GM23338 (cell line): ENCODE data around the gene RYR3. TPM values are rescaled to one million over a fixed set of nuclear protein-coding genes. Genes with fewer than 3 reads are reported as not detected.

ENCODE experiments used
- ATAC-seq: fragments of 200-7000 bp; cut with Tn5 transposase; 3 replicates; pipeline ENCODE4 v1.9.1; 2020
- DNase-seq: peaks from one replicate; pipeline ENCODE4 v3.0.0-alpha.2; 2015; ENCODE audit warnings: low spot score
- H2AFZ ChIP-seq: fragments of 200-600 bp; sonication (generic); 2 replicates; pipeline ENCODE4 v1.8.0; 2016; ENCODE audit warnings: antibody characterized with exemption, mild to moderate bottlenecking, moderate library complexity
- H3F3A ChIP-seq: fragments of 200-600 bp; sonication (generic); replicated peaks from 2 replicates; pipeline ENCODE4 v1.8.0; 2017; ENCODE audit warnings: antibody characterized with exemption, mixed run types, low read depth
- H3K27ac ChIP-seq: fragments of 200-600 bp; sonication (generic); 2 replicates; pipeline ENCODE4 v1.6.1; 2016; ENCODE audit warnings: low read depth
- H3K27me3 ChIP-seq: fragments of 200-600 bp; sonication (generic); 2 replicates; pipeline ENCODE4 v1.8.0; 2016; ENCODE audit warnings: mild to moderate bottlenecking, mixed run types, moderate library complexity; ENCODE audit not compliant: insufficient read depth
- H3K36me3 ChIP-seq: fragments of 200-600 bp; sonication (generic); 2 replicates; pipeline ENCODE4 v1.8.0; 2016; ENCODE audit warnings: mild to moderate bottlenecking; ENCODE audit not compliant: insufficient read depth
- H3K4me1 ChIP-seq: fragments of 200-600 bp; sonication (generic); 2 replicates; pipeline ENCODE4 v1.8.0; 2016; ENCODE audit warnings: mild to moderate bottlenecking, moderate library complexity; ENCODE audit not compliant: insufficient read depth
- H3K4me2 ChIP-seq: fragments of 200-600 bp; sonication (generic); 2 replicates; pipeline ENCODE4 v1.7.1; 2017; ENCODE audit warnings: mixed run types
- H3K4me3 ChIP-seq: fragments of 200-600 bp; sonication (generic); 2 replicates; pipeline ENCODE4 v1.6.1; 2016; ENCODE audit warnings: mixed run types
- H3K79me2 ChIP-seq: fragments of 200-600 bp; sonication (generic); replicated peaks from 2 replicates; pipeline ENCODE4 v1.8.0; 2017; ENCODE audit warnings: mild to moderate bottlenecking; ENCODE audit not compliant: insufficient read depth
- H3K9me2 ChIP-seq: fragments of 200-600 bp; sonication (generic); 2 replicates; pipeline ENCODE4 v1.8.0; 2017; ENCODE audit not compliant: insufficient read depth
- H4K20me1 ChIP-seq: fragments of 200-600 bp; sonication (generic); replicated peaks from 2 replicates; pipeline ENCODE4 v1.8.0; 2017; ENCODE audit warnings: mild to moderate bottlenecking; ENCODE audit not compliant: insufficient read depth
- H3K27ac Mint-ChIP-seq: 2 replicates; pipeline ENCODE4 v1.8.0; 2020; ENCODE audit warnings: inconsistent platforms, mild to moderate bottlenecking, moderate library complexity, mixed read lengths
- H3K27me3 Mint-ChIP-seq: 3 replicates; pipeline ENCODE4 v1.8.0; 2022; ENCODE audit warnings: low read depth, mild to moderate bottlenecking, moderate library complexity, mixed read lengths, inconsistent platforms; ENCODE audit not compliant: insufficient read depth, poor library complexity
- H3K36me3 Mint-ChIP-seq: 3 replicates; pipeline ENCODE4 v1.8.0; 2021; ENCODE audit warnings: low read depth, mild to moderate bottlenecking, inconsistent platforms, moderate library complexity, mixed read lengths
- H3K4me1 Mint-ChIP-seq: 3 replicates; pipeline ENCODE4 v1.8.0; 2020; ENCODE audit warnings: mild to moderate bottlenecking, inconsistent platforms, mixed read lengths
- H3K4me3 Mint-ChIP-seq: 3 replicates; pipeline ENCODE4 v1.8.0; 2021; ENCODE audit warnings: moderate library complexity, mild to moderate bottlenecking, inconsistent platforms, mixed read lengths
- H3K9me3 Mint-ChIP-seq: 3 replicates; pipeline ENCODE4 v1.8.0; 2020; ENCODE audit warnings: moderate library complexity, mild to moderate bottlenecking, inconsistent platforms, mixed read lengths
- CREB1 ChIP-seq: fragments of 250-450 bp; sonication (Bioruptor Pico); IDR thresholded peaks from 2 replicates; pipeline ENCODE4 v1.5.0; 2020; ENCODE audit warnings: low read depth, mild to moderate bottlenecking, moderate library complexity
- EZH2 ChIP-seq: fragments of 200-600 bp; sonication (generic); IDR thresholded peaks from one replicate; pipeline ENCODE4 v1.8.0; 2017; ENCODE audit warnings: antibody characterized with exemption, mild to moderate bottlenecking, low read depth; ENCODE audit not compliant: unreplicated experiment
- JUNB ChIP-seq: IDR thresholded peaks from one replicate; pipeline ENCODE4 v1.6.1; 2016; ENCODE audit warnings: antibody characterized with exemption; ENCODE audit not compliant: unreplicated experiment
- POLR2AphosphoS5 ChIP-seq: IDR thresholded peaks from 2 replicates; pipeline ENCODE4 v1.6.1; 2016; ENCODE audit warnings: antibody characterized with exemption, low read depth
- STAT1 ChIP-seq: IDR thresholded peaks from one replicate; pipeline ENCODE4 v1.6.1; 2016; ENCODE audit warnings: antibody characterized with exemption; ENCODE audit not compliant: unreplicated experiment
- ZNF331 ChIP-seq: fragments of 250-450 bp; sonication (Bioruptor Pico); IDR thresholded peaks from 2 replicates; pipeline ENCODE4 v1.5.0; 2020; ENCODE audit warnings: low read depth, mild to moderate bottlenecking, moderate library complexity
- polyA plus RNA-seq: library from polyadenylated mRNA; unstranded; fragments of >200 nt; fragmentation: Nextera tagmentation; extraction: Ambion mirVana; gene quantifications from 2 replicates; pipeline ENCODE4 v1.2.1, GENCODE V29; 2016
- total RNA-seq: library from RNA; depleted of rRNA; stranded (reverse); fragments of >200 nt; shearing (Covaris generic); gene quantifications from 2 replicates; pipeline ENCODE4 v1.2.3, GENCODE V29; 2014
- TF ChIP-seq, protein P1 (sequence below): IDR thresholded peaks from one replicate; pipeline ENCODE4 v1.6.1; 2018; ENCODE audit warnings: antibody characterized with exemption; ENCODE audit not compliant: unreplicated experiment
- TF ChIP-seq, protein P2 (sequence below): IDR thresholded peaks from 2 replicates; pipeline ENCODE4 v1.6.1; 2016; ENCODE audit warnings: antibody characterized with exemption
- TF ChIP-seq, protein P3 (sequence below), 2 experiments: fragments of 200-600 bp in 1 of 2; sonication (generic) in 1 of 2; conservative IDR thresholded peaks; 2 replicates each; pipeline versions ENCODE4 v1.5.1 to v1.6.1; 2016 to 2017; ENCODE audit warnings: antibody characterized with exemption in 2 of 2, low read depth in 2 of 2, mild to moderate bottlenecking in 2 of 2, moderate library complexity in 1 of 2

The RYR3 gene
- total and polyA plus RNA-seq, 2 experiments from 2014 or later: 1.1 to 1.2 TPM

DNA sequence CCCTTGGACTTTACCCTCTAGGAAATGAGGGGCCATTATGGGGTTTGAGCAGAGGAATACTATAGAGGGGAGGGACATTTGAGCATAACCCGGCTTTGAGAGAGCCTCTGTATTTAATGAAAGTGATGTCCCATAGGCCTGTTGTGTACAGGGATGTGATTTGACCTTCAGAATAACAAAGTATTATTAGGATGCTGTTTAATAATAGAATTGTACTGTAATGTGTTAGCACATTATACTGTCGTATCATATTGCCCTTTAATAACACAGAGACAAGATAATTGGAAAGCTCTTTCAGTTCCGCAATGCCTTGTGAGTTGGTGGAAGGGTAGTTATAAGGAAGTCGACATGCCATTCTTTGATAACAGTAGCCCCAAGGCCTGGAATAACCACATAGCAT lies 328.3 kb downstream of the RYR3 start (continued):
- no peak for TF ChIP-seq CREB1 (CRISPR knock-in tag)
- TF ChIP-seq, protein P1, sequence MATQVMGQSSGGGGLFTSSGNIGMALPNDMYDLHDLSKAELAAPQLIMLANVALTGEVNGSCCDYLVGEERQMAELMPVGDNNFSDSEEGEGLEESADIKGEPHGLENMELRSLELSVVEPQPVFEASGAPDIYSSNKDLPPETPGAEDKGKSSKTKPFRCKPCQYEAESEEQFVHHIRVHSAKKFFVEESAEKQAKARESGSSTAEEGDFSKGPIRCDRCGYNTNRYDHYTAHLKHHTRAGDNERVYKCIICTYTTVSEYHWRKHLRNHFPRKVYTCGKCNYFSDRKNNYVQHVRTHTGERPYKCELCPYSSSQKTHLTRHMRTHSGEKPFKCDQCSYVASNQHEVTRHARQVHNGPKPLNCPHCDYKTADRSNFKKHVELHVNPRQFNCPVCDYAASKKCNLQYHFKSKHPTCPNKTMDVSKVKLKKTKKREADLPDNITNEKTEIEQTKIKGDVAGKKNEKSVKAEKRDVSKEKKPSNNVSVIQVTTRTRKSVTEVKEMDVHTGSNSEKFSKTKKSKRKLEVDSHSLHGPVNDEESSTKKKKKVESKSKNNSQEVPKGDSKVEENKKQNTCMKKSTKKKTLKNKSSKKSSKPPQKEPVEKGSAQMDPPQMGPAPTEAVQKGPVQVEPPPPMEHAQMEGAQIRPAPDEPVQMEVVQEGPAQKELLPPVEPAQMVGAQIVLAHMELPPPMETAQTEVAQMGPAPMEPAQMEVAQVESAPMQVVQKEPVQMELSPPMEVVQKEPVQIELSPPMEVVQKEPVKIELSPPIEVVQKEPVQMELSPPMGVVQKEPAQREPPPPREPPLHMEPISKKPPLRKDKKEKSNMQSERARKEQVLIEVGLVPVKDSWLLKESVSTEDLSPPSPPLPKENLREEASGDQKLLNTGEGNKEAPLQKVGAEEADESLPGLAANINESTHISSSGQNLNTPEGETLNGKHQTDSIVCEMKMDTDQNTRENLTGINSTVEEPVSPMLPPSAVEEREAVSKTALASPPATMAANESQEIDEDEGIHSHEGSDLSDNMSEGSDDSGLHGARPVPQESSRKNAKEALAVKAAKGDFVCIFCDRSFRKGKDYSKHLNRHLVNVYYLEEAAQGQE: no peak
- TF ChIP-seq, protein P2, sequence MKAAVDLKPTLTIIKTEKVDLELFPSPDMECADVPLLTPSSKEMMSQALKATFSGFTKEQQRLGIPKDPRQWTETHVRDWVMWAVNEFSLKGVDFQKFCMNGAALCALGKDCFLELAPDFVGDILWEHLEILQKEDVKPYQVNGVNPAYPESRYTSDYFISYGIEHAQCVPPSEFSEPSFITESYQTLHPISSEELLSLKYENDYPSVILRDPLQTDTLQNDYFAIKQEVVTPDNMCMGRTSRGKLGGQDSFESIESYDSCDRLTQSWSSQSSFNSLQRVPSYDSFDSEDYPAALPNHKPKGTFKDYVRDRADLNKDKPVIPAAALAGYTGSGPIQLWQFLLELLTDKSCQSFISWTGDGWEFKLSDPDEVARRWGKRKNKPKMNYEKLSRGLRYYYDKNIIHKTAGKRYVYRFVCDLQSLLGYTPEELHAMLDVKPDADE: no peak
- no peak for TF ChIP-seq POLR2AphosphoS5
- no peak for TF ChIP-seq ZNF331 (CRISPR knock-in tag)

DNA sequence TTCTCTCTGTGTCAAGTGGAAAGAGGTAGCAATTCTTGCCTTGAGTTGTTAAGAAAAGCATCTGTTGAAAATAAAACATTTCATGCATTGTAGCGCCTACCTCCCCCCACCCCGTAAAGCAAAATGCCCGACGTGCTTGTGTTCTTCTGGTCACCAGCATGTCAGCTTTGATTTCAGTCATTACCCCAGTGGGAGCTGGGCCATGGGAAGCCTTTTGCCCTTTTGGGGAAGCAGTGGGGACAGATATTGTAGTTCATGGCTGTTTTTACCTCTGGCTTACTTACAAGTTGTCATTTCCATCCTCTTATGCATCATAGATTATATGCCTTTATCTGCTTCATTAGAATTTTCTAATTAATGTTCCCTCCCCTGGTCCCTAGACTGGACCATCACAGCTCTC lies 328.7 kb downstream of the RYR3 start:
- H3K27ac ChIP-seq: no peak overlapping the region
- H3K27me3 Mint-ChIP-seq: peaks cover 2% of the 10 kb centered on the region

More for the DNA sequence above, 328.7 kb downstream of the RYR3 start:
- Mint-ChIP-seq H3K36me3 (no peaks in the 10 kb centered on the region), H3K4me1 (peaks cover 6% of the 10 kb centered on the region; the same call in 1 of the 3 replicates), H3K27ac (no peak overlapping the region), H3K4me3 (no peak overlapping the region), H3K9me3 (no peaks in the 10 kb centered on the region)
- Histone ChIP-seq H3F3A (no peaks in the 10 kb centered on the region), H3K79me2 (no peaks in the 10 kb centered on the region), H3K4me3 (no peak overlapping the region), H3K4me1 (no peaks in the 10 kb centered on the region), H3K4me2 (no peak overlapping the region), H4K20me1 (no peaks in the 10 kb centered on the region), H3K9me2 (no peaks in the 10 kb centered on the region; the same call in 1 of the 2 replicates), H3K36me3 (no peaks in the 10 kb centered on the region), H3K27me3 (no peaks in the 10 kb centered on the region), H2AFZ (no peak overlapping the region)
- DNase-seq: no peak
- TF ChIP-seq STAT1: no peak
- no peak for TF ChIP-seq CREB1 (CRISPR knock-in tag)
- TF ChIP-seq POLR2AphosphoS5: no peak
- TF ChIP-seq, protein P3, sequence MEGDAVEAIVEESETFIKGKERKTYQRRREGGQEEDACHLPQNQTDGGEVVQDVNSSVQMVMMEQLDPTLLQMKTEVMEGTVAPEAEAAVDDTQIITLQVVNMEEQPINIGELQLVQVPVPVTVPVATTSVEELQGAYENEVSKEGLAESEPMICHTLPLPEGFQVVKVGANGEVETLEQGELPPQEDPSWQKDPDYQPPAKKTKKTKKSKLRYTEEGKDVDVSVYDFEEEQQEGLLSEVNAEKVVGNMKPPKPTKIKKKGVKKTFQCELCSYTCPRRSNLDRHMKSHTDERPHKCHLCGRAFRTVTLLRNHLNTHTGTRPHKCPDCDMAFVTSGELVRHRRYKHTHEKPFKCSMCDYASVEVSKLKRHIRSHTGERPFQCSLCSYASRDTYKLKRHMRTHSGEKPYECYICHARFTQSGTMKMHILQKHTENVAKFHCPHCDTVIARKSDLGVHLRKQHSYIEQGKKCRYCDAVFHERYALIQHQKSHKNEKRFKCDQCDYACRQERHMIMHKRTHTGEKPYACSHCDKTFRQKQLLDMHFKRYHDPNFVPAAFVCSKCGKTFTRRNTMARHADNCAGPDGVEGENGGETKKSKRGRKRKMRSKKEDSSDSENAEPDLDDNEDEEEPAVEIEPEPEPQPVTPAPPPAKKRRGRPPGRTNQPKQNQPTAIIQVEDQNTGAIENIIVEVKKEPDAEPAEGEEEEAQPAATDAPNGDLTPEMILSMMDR (conservative IDR thresholded peaks at IDR 0.05; ENCODE audit: low read depth in 2 of 2): no peak
- TF ChIP-seq, protein P2: no peak
- no peak for TF ChIP-seq EZH2
- TF ChIP-seq, protein P1: no peak
- no peak for TF ChIP-seq JUNB
- no peak for ATAC-seq
